ENCODE data around the gene ABCA7. TPM values are rescaled to one million over a fixed set of nuclear protein-coding genes. Genes with fewer than 3 reads are reported as not detected.
A peak's percentile ranks its signal among the peaks of the same experiment; 100 is the strongest.

Gene ABCA7
- total and polyA plus RNA-seq, 4 experiments from 2014 or later: 10.7 to 319 (median 162) TPM

DNA sequence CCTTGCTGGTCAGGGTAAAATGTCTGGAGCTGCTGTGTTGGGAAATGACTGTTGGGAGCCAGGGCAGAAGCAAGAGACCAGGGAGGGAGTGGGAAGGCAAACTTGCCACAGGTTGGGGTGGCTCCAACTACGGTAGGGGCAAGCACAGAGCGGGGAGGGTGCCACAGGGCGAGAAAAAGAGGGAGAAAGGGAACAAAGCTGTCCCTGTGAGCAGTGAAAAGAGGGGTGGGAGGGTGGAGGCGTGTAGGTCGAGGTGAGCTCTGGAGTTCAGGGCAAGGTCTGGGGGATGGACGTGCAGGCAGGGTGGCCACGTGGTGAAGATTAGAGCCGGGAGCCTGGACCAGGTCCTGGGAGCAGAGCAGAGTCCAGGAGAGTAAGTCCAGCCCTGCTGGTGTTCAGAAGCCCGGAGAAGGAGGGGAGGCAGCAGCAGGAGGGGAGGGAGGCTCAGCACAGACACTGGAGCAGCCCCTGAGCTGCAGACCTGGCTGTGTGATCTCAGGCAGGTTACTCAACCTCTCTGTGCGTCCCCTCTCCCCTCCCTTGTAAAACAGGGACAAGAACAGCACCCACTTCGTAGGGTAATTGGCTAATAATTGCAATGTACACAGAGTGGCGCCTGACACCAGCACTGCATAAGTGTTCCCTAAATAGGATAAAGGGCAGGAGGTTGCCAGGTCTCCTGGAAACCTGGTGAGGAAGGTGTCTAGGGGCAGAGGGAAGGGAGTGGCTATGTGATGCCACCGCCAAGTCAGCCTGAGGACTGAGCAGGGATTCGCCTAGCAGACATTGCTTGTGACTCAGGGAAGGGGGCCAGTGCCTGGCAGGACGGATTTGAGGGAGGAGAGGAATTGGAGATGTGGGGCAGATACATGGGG, 58.5 kb downstream of the ABCA7 start:
- Histone ChIP-seq H3K27me3 (ENCODE audit: insufficient read depth, low read length) (no peaks in the 10 kb centered on the region), H3K4me3 (ENCODE audit: low read length in 2 of 2) (no peak overlapping the region), H3K27ac (ENCODE audit: low read depth, low read length) (no peak overlapping the region), H3K4me1 (ENCODE audit: insufficient read depth, low read length) (peaks cover 63% of the 10 kb centered on the region), H3K9me3 (ENCODE audit: control insufficient read depth in 1 of 2, low read length in 2 of 2) (no peaks in the 10 kb centered on the region), H3K36me3 (ENCODE audit: insufficient read depth, low read length) (no peaks in the 10 kb centered on the region)
- Mint-ChIP-seq H3K36me3 (peaks cover 0 to 8% of the 10 kb centered on the region in 2 donors), H3K9me3 (no peaks in the 10 kb centered on the region), H3K4me3 (peak overlapping the region in 1 of 8 donors; percentile 10), H3K27me3 (no peaks in the 10 kb centered on the region), H3K27ac (peak overlapping the region; percentile 15 to 96 (median 75)), H3K4me1 (peaks cover 33 to 85% (median 58%) of the 10 kb centered on the region in 4 donors)
- CTCF ChIA-PET (ENCODE audit: partially characterized antibody): interaction anchor here (1.4 kb wide), 1 partner anchor 34 kb away, joined by 4 read pairs; no protein-coding TSS in a partner anchor
- intact Hi-C loops (cut with micrococcal nuclease): loop anchor here (5.0 to 10.0 kb wide), 3 partner anchors 34 to 174 kb away; partner anchors contain the start of gene ARID3A
- DNase-seq: no peak
- POLR2A ChIA-PET (ENCODE audit: partially characterized antibody): interaction anchor here (0.7 to 47.8 kb wide), 3 partner anchors 35 to 171 kb away, joined by 3 to 3893 read pairs (median 3); partner anchors contain the start of genes ABCA7, ARHGAP45 and CIRBP

- peak in 1 of 5 donors; percentile 43 for DNase-seq
- H3K36me3 Mint-ChIP-seq: peaks cover 0 to 1% of the 10 kb centered on the region in 2 donors
- H3K4me3 Mint-ChIP-seq: peak overlapping the region; percentile 7 to 80 (median 46)
- H3K27ac Mint-ChIP-seq: peak overlapping the region; percentile 32 to 96 (median 89)
- peaks cover 0 to 6% (median 0%) of the 10 kb centered on the region in 8 donors for H3K9me3 Mint-ChIP-seq
- ChIA-PET CTCF (ENCODE audit: partially characterized antibody) (interaction anchor here (0.9 kb wide), 1 partner anchor 16 kb away, joined by 3 read pairs; no protein-coding TSS in a partner anchor), POLR2A (ENCODE audit: partially characterized antibody) (interaction anchor here (1.2 to 47.8 kb wide), 4 partner anchors 30 to 143 kb away, joined by 5 to 3893 read pairs (median 24); partner anchors contain the start of genes ABCA7 and ARHGAP45)
- Histone ChIP-seq H3K27me3 (ENCODE audit: insufficient read depth, low read length) (no peaks in the 10 kb centered on the region), H3K4me3 (ENCODE audit: low read length in 2 of 2) (no peak overlapping the region), H3K36me3 (ENCODE audit: insufficient read depth, low read length) (no peaks in the 10 kb centered on the region), H3K27ac (ENCODE audit: low read depth, low read length) (peak overlapping the region; percentile 34), H3K9me3 (ENCODE audit: control insufficient read depth in 1 of 2, low read length in 2 of 2) (no peaks in the 10 kb centered on the region), H3K4me1 (ENCODE audit: insufficient read depth, low read length) (peaks cover 51% of the 10 kb centered on the region)
- intact Hi-C loops (cut with micrococcal nuclease): loop anchor here (5.0 kb wide), 1 partner anchor 71 kb away; the partner anchor contains the start of gene SBNO2
- H3K27me3 Mint-ChIP-seq: no peaks in the 10 kb centered on the region
- H3K4me1 Mint-ChIP-seq: peaks cover 19 to 68% (median 44%) of the 10 kb centered on the region in 4 donors
Measured at GRCh38 chr19:1101337-1101698, 61.4 kb downstream of the ABCA7 start.

- Mint-ChIP-seq H3K9me3 (peaks cover 0 to 6% (median 0%) of the 10 kb centered on the region in 8 donors), H3K27me3 (no peaks in the 10 kb centered on the region), H3K36me3 (peaks cover 0 to 9% of the 10 kb centered on the region in 2 donors), H3K4me1 (peaks cover 17 to 61% (median 42%) of the 10 kb centered on the region in 4 donors), H3K27ac (peak overlapping the region; percentile 80 to 97 (median 96)), H3K4me3 (peak overlapping the region; percentile 4 to 86 (median 52))
- H3K4me1 ChIP-seq (ENCODE audit: insufficient read depth, low read length): peaks cover 46% of the 10 kb centered on the region
- peaks cover 7% of the 10 kb centered on the region for H3K36me3 ChIP-seq (ENCODE audit: insufficient read depth, low read length)
- CTCF ChIA-PET (ENCODE audit: partially characterized antibody): interaction anchor here (1.0 to 1.9 kb wide), 3 partner anchors 15 to 37 kb away, joined by 4 to 6 read pairs (median 4); no protein-coding TSS in a partner anchor
- H3K4me3 ChIP-seq (ENCODE audit: low read length in 2 of 2): no peak overlapping the region
- H3K9me3 ChIP-seq (ENCODE audit: control insufficient read depth in 1 of 2, low read length in 2 of 2): no peaks in the 10 kb centered on the region
- POLR2A ChIA-PET (ENCODE audit: partially characterized antibody): interaction anchor here (0.7 to 47.8 kb wide), 10 partner anchors 8 to 167 kb away, joined by 3 to 3893 read pairs (median 4); partner anchors contain the start of genes ABCA7, ARHGAP45, CIRBP and POLR2E
- DNase-seq: peak in 2 of 5 donors; percentile 24 to 70
- peak overlapping the region; percentile 34 for H3K27ac ChIP-seq (ENCODE audit: low read depth, low read length)
- intact Hi-C loops (cut with micrococcal nuclease): loop anchor here (1.0 to 5.0 kb wide), 4 partner anchors 7 to 138 kb away; partner anchors contain the start of genes ARHGAP45, ATP5F1D, POLR2E and SBNO2
- H3K27me3 ChIP-seq (ENCODE audit: insufficient read depth, low read length): no peaks in the 10 kb centered on the region
Measured at GRCh38 chr19:1102407-1103131, 62.7 kb downstream of the ABCA7 start.

- H3K27ac Mint-ChIP-seq: peak overlapping the region; percentile 92 to 97 (median 96)
- H3K27me3 Mint-ChIP-seq: no peaks in the 10 kb centered on the region
- Histone ChIP-seq H3K27me3 (ENCODE audit: insufficient read depth, low read length) (no peaks in the 10 kb centered on the region), H3K27ac (ENCODE audit: low read depth, low read length) (peak overlapping the region; percentile 96), H3K4me1 (ENCODE audit: insufficient read depth, low read length) (peaks cover 46% of the 10 kb centered on the region), H3K4me3 (ENCODE audit: low read length in 2 of 2) (peak overlapping the region in 1 of 2 donors; percentile 44), H3K36me3 (ENCODE audit: insufficient read depth, low read length) (peaks cover 7% of the 10 kb centered on the region), H3K9me3 (ENCODE audit: control insufficient read depth in 1 of 2, low read length in 2 of 2) (no peaks in the 10 kb centered on the region)
- H3K9me3 Mint-ChIP-seq: peaks cover 0 to 6% (median 0%) of the 10 kb centered on the region in 8 donors
- H3K4me3 Mint-ChIP-seq: peak overlapping the region; percentile 60 to 86 (median 71)
- ChIA-PET POLR2A (ENCODE audit: partially characterized antibody) (interaction anchor here (0.7 to 47.8 kb wide), 13 partner anchors 9 to 166 kb away, joined by 3 to 3893 read pairs (median 4); partner anchors contain the start of genes ABCA7, ARHGAP45, CIRBP and POLR2E), CTCF (ENCODE audit: partially characterized antibody) (interaction anchor here (1.0 to 1.9 kb wide), 3 partner anchors 15 to 38 kb away, joined by 4 to 6 read pairs (median 4); no protein-coding TSS in a partner anchor)
- intact Hi-C loops (cut with micrococcal nuclease): loop anchor here (1.0 to 5.0 kb wide), 4 partner anchors 8 to 138 kb away; partner anchors contain the start of genes ARHGAP45, ATP5F1D, POLR2E and SBNO2
- DNase-seq: no peak
- H3K4me1 Mint-ChIP-seq: peaks cover 17 to 56% (median 38%) of the 10 kb centered on the region in 4 donors
- H3K36me3 Mint-ChIP-seq: peaks cover 0 to 10% of the 10 kb centered on the region in 2 donors
Measured at GRCh38 chr19:1103132-1103707, 63.3 kb downstream of the ABCA7 start.

DNA sequence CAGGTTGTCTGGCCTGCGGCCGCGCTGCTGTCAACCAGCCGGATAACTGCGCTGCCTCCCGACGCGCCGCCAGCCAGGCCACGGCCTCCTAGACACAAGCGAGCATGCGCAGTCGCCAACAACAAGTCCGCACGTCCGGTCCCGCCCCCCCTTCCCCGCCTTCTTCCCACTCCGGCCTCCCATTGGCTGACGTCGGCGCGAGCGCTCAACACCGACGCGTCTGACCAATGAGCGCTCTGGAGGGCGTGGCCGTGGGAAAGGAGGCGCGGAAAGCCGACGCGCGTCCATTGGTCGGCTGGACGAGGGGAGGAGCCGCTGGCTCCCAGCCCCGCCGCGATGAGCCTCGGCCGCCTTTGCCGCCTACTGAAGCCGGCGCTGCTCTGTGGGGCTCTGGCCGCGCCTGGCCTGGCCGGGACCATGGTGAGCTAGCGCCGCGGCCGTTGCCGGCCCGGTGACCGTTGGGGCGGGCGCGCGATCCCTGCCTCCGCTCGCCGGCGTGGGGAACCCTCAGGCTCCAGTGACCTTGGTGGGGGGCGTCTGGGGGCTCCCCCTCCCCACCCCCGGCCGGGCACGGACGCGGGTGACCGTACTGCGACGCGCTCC, 63.9 kb downstream of the ABCA7 start, which contains the start of gene GPX4:
Gene GPX4, plus strand, starts transcription at position 287 of the 603 bp plus-strand sequence. Its CDS starts 50 bp downstream, at position 337.
- peak within 1 kb of the TSS; percentile 73 to 86 (median 77) for H3K4me3 Mint-ChIP-seq
- peaks cover 0 to 10% of the 10 kb centered on the region in 2 donors for H3K36me3 Mint-ChIP-seq
- Histone ChIP-seq H3K4me1 (ENCODE audit: insufficient read depth, low read length) (peaks cover 43% of the 10 kb centered on the region), H3K4me3 (ENCODE audit: low read length in 2 of 2) (peak within 1 kb of the TSS; percentile 47 to 76), H3K27ac (ENCODE audit: low read depth, low read length) (peak within 1 kb of the TSS; percentile 96), H3K9me3 (ENCODE audit: control insufficient read depth in 1 of 2, low read length in 2 of 2) (no peaks in the 10 kb centered on the region), H3K27me3 (ENCODE audit: insufficient read depth, low read length) (no peaks in the 10 kb centered on the region), H3K36me3 (ENCODE audit: insufficient read depth, low read length) (peaks cover 7% of the 10 kb centered on the region)
- H3K27me3 Mint-ChIP-seq: no peaks in the 10 kb centered on the region
- peak; percentile 94 to 98 (median 97) for DNase-seq
- POLR2A ChIA-PET (ENCODE audit: partially characterized antibody): interaction anchor here (0.6 to 47.8 kb wide), 15 partner anchors 10 to 165 kb away, joined by 3 to 3893 read pairs (median 4); partner anchors contain the start of genes ABCA7, ARHGAP45, CIRBP and POLR2E
- CTCF ChIA-PET (ENCODE audit: partially characterized antibody): interaction anchor here (1.0 to 1.9 kb wide), 3 partner anchors 16 to 38 kb away, joined by 4 to 6 read pairs (median 4); no protein-coding TSS in a partner anchor
- intact Hi-C loops (cut with micrococcal nuclease): loop anchor here (1.0 to 5.0 kb wide), 4 partner anchors 9 to 137 kb away; partner anchors contain the start of genes ARHGAP45, ATP5F1D, POLR2E and SBNO2
- peak within 1 kb of the TSS; percentile 92 to 97 (median 96) for H3K27ac Mint-ChIP-seq
- H3K9me3 Mint-ChIP-seq: peaks cover 0 to 6% (median 0%) of the 10 kb centered on the region in 8 donors
- peaks cover 14 to 51% (median 33%) of the 10 kb centered on the region in 4 donors for H3K4me1 Mint-ChIP-seq

Data from CD4-positive, alpha-beta memory T cell (primary cell).